GM12892 (cell line): Measurements from ENCODE around the gene PIK3C2B. TPM values are rescaled to one million over a fixed set of nuclear protein-coding genes. Genes with fewer than 3 reads are reported as not detected.
"Not testable (repeated sequence)": the region's sequence is repeated elsewhere in the genome, so short reads cannot be mapped to it uniquely, and the experiment has no call there.

Experiments
- DNase-seq: peaks from one replicate; pipeline ENCODE4 v3.0.0; 2011; ENCODE audit not compliant: insufficient read length
- FAIRE-seq: peaks from 2 replicates; lab custom pipeline; 2011; peaks lifted over from hg19 to GRCh38; lab: Jason Lieb, UNC
- POLR2A ChIP-seq: IDR thresholded peaks from 2 replicates; pipeline ENCODE4 v1.6.1; 2011; ENCODE audit warnings: low read depth, low read length, control low read depth
- POLR2AphosphoS5 ChIP-seq: IDR thresholded peaks from 2 replicates; pipeline ENCODE4 v1.6.1; 2011; ENCODE audit warnings: low read depth, low read length, control low read depth
- TAF1 ChIP-seq: IDR thresholded peaks from 2 replicates; pipeline ENCODE4 v1.6.1; 2011; ENCODE audit warnings: low read depth, mild to moderate bottlenecking, control low read depth, low read length, borderline replicate concordance
- polyA plus RNA-seq: library from polyadenylated mRNA; unstranded; fragments of >200 nt; gene quantifications from one replicate; pipeline ENCODE4 v1.2.1, GENCODE V29; 2012; ENCODE audit warnings: missing spikeins, inconsistent platforms; ENCODE audit not compliant: missing spikeins

Gene PIK3C2B, protein sequence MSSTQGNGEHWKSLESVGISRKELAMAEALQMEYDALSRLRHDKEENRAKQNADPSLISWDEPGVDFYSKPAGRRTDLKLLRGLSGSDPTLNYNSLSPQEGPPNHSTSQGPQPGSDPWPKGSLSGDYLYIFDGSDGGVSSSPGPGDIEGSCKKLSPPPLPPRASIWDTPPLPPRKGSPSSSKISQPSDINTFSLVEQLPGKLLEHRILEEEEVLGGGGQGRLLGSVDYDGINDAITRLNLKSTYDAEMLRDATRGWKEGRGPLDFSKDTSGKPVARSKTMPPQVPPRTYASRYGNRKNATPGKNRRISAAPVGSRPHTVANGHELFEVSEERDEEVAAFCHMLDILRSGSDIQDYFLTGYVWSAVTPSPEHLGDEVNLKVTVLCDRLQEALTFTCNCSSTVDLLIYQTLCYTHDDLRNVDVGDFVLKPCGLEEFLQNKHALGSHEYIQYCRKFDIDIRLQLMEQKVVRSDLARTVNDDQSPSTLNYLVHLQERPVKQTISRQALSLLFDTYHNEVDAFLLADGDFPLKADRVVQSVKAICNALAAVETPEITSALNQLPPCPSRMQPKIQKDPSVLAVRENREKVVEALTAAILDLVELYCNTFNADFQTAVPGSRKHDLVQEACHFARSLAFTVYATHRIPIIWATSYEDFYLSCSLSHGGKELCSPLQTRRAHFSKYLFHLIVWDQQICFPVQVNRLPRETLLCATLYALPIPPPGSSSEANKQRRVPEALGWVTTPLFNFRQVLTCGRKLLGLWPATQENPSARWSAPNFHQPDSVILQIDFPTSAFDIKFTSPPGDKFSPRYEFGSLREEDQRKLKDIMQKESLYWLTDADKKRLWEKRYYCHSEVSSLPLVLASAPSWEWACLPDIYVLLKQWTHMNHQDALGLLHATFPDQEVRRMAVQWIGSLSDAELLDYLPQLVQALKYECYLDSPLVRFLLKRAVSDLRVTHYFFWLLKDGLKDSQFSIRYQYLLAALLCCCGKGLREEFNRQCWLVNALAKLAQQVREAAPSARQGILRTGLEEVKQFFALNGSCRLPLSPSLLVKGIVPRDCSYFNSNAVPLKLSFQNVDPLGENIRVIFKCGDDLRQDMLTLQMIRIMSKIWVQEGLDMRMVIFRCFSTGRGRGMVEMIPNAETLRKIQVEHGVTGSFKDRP (N-terminal part only)
- 12.0 TPM for polyA plus RNA-seq

DNA sequence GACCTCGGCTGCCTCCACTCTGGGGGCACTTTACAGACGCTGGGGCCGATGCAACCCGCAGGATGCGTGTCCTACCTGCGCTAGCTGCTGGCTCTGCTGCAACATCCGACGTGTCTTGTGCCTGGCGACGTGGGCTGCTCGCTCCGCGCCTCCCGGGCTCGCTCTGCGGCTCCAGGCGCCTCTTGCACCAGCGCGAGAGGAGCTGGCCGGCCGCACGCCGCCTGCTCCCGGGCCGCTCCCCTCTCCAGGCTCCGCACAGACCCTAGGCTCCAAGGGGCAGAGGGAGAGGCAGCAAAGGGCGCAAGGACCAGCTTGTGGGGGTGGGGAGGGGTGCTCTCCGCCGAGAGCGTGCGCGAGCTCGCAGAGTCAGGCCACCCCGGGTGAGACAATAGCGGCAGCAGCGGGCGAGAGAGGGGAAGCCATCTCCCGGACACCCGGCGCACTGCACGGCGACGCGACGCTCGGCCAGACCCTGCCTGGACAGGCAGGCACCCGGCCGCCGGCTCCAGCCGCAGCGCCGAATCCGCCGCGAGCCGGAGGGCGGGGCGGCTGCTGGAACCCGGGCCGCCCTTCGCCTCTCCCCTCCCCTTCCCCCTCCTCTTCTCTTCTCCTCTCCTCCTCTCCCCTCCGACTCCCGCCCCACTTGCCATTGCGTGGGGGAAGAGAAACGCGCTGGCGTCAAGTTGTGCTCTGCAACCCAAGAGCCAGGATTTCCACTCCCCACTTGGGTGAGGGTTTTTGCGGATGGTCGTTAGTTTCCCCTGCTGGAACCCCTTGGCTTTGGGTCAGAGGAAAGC, at the start of gene PIK3C2B:
PIK3C2B (minus strand) TSS at position 525 of the 797 bp plus-strand sequence. CDS start 25,003 bp downstream, outside the sequence.
- DNase-seq (peak; percentile 91), FAIRE-seq (peak; percentile 91)
- TF ChIP-seq TAF1 (no peak), POLR2A (peak; percentile 83), POLR2AphosphoS5 (peak; percentile 73)

DNA sequence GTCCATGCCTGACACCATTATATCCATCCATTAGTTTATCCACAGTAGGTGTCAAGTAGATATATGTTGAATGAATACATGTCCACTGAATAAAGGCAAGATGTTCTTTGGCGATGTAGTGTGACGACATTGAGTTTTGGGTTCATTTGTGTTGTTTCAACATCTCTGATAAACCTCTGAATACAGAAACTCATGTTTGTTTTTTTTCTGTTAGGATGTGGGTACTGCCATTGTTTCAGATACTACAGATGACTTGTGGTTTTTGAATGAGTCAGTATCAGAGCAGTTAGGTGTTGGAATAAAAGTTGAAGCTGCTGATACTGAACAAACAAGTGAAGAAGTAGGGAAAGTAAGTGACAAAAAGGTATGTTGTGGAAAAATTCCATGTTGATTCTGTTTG, 49.7 kb upstream of the PIK3C2B start:
- FAIRE-seq (peak; percentile 68), DNase-seq (no peak)
- no peak for TF ChIP-seq POLR2AphosphoS5
- TF ChIP-seq POLR2A, result no peak
- no peak for TF ChIP-seq TAF1

DNA sequence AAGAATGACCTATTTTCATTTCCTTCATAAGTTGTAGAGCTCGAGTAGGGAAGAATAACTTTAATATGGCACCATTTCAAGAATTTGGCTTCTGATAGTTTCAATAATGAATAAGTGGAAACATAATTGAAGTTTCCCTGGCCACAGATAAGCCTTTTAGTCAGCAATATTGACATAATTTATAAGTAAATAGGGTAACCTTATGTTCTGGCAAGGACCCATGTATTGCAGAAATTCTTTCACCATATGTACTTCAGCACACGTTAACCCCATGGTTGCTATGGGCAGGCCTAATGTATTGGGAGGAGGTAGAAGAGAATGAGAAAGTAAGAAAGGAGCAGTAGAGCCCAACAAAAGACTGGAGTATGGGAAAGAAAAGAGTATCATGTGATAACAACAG, 47.0 kb upstream of the PIK3C2B start:
- DNase-seq, result no peak
- TF ChIP-seq POLR2AphosphoS5, result no peak
- no peak for TF ChIP-seq TAF1
- no peak for TF ChIP-seq POLR2A
- FAIRE-seq, result no peak

DNA sequence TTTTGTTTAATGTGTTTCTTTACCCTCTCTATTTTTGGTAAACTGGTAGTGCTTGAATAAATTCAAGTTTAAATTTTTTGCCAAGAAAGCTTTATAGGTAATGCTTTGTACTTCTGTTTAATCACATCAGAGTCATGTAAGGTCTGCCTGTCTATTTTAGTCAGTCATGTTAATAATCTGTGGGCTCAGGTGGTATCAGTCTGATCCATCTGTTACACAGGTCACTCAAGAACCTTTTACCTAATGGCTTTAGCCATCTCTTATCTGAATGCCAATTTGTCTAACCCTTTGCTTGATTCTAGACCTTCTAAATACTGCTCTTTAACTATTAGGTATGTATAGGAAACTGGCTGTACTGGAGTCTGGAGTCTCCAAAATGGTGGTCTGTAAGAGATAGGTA, 38.2 kb upstream of the PIK3C2B start:
- TF ChIP-seq TAF1 (no peak), POLR2AphosphoS5 (no peak), POLR2A (no peak)
- DNase-seq (no peak), FAIRE-seq (no peak)

DNA sequence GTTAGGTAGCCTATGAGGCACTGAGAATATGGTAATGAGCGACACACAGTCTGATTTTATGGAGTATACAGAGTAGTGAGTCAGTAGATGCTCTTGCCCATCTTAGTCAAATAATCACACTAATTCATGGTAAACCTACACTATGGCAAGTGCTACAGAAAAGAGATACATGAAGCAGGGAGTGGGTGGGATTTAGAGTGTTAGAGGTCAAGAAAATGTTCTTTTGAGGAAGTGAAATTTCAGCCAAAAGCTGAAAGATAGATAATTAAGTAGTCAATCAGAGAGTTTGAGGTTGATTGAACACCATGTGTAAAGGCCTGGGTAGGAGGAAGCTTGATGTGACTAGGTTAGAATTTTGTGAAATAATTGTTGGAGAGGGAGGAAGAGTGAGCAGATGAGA, 36.3 kb upstream of the PIK3C2B start:
- DNase-seq, result peak; percentile 27
- TF ChIP-seq POLR2A, result no peak; the same call in 1 of the 2 replicates
- FAIRE-seq, result peak; percentile 94

DNA sequence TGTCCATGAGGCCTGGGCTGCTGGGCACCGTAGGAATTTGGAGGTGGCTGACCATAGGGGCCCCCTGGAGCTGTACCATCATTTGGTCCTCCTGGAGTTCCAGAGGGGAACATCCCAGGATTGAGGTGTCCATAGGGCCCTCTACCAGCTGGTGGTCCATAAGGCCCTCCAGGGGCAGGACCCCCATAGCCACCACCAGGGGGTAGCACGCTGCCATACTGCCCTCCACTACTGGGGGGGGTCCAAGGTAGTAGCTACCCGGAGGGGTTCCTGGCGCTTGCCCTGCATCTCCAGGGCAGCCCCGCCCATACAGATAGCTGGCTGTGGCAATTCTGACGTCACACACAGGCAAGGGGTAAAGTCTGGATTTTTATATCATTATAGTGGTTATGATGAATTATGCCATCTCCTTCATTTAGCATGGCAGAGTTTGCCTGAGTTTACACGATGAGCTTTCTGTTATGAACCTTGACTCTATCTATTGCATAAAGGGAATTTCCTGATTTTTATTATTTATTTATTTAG, 34.8 kb upstream of the PIK3C2B start:
- DNase-seq, result no peak
- no peak for TF ChIP-seq TAF1
- no peak for TF ChIP-seq POLR2AphosphoS5
- TF ChIP-seq POLR2A, result no peak
- no peak for FAIRE-seq

DNA sequence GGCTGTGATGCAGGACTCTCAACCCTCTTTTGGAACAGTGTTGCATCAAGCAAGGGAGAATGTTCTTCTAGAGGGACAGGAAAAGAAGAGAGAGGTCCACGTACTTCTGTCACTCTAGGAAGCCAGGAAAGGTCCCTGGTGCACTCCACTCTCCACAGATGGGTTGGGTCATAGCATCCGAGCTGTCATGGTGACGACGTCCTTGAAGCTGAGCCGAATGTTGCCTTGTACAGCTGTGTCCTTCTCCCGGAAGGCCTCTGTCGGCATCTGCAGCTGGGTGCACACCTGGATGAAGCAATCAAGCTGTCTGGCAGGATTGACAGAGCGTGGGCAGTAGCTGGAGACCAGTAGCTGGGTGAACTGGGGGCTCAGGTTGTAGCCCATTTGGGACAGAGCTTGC, 34.1 kb upstream of the PIK3C2B start:
- no peak for FAIRE-seq
- DNase-seq, result no peak
- no peak for TF ChIP-seq POLR2AphosphoS5
- no peak for TF ChIP-seq TAF1
- TF ChIP-seq POLR2A, result no peak

DNA sequence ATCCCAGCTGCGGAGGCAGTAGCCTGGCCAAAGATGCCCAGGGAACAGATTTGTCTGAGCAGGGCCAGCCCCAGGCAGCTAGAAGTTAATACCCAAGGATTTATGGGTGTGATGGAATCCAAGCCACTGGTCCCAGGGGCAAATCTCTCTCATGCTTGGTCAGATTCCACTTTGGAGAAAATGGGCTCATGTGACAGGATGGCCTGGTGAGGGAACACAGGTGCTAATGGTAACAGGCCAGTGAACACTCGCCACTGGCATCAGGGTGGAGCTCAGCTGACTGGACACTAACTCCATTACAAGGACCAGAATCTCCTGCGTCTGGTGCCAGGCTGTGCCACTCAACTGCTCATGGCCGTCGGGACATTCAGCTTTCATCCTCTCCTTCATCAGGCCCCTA, 33.6 kb upstream of the PIK3C2B start:
- TF ChIP-seq POLR2A, result no peak
- TF ChIP-seq TAF1, result no peak
- no peak for TF ChIP-seq POLR2AphosphoS5
- FAIRE-seq, result no peak
- DNase-seq, result no peak

DNA sequence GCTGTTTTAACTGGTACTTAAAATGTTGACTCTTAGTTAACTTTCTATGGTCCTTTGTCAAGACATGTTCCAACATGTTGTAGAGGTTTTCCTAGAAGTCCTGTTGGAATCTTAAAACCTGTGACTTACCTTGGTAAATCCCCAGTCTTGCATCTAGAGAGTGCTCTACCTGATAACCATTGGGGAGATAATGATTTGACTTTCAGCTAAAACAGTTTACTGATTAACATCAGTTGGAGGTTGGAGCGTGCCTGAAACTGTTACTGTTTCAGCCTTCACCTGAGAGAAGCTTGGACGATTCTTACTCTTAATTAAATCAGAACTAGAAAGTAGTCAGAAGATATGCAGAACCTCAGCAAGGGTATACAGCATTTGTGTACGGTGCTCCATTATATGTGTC, 30.4 kb upstream of the PIK3C2B start:
- DNase-seq (no peak), FAIRE-seq (no peak)
- no peak for TF ChIP-seq POLR2A
- no peak for TF ChIP-seq TAF1
- no peak for TF ChIP-seq POLR2AphosphoS5

DNA sequence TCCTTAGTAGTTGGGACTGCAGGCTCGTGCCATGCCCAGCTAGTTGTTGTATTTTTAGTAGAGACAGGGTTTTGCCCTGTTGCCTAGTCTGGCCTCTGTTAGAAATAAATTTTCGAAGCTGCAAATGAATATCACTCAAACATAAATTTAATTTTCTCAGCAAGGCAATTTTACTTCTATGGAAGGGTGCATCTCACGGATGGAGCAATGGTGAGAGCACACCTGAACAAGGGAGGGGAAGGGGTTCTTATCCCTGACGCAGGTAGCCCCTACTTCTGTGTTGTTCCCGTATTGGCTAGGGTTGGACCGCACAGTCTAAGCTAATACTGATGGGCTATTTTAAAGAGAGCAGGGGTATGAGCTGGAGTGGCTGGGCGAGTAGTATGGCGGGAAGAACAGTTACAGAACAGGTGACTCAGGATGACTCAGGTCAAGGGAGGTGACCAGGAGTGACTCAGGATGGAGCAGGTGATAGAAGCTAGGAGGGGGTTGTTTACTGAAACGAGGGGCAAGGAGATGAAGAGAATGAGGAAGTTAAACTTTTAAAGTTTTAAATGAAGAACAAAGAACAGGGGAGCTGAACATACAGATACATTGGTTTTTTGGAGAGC, 29.1 kb upstream of the PIK3C2B start:
- FAIRE-seq, result no peak
- no peak for DNase-seq
- TF ChIP-seq POLR2A (no peak), TAF1 (no peak), POLR2AphosphoS5 (no peak)

DNA sequence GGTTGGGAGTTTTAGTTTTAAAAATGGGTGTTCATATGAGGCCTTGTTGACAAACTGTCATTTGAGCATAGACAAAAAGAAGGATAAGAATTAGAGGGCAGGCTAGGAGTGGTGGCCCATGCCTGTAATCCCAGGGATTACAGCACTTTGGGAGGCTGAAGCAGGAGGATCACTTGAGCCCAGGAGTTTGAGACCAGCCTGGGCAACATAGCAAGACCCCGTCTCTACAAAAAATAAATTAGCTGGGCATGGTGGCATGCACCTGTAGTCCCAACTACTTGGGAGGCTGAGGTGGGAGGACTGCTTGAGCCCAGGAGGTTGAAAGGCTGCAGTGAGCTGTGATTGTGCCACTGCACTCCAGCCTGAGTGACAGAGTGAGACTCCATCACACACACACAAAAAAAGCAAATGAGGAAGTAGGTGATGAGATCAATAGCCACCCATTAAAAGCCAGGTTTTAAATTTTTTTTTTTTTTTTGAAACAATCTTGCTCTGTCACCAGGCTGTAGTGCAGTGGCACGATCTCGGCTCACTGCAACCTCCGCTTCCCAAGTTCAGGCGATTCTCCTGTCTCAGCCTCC, 27.4 kb upstream of the PIK3C2B start:
- not testable (repeated sequence) for DNase-seq, FAIRE-seq
